GM21447 (cell line): Measurements from ENCODE around the gene D2HGDH.
"Not testable (repeated sequence)": the region's sequence is repeated elsewhere in the genome, so short reads cannot be mapped to it uniquely, and the experiment has no call there.

ENCODE experiments used
- ATAC-seq: cut with Tn5 transposase; IDR thresholded peaks from one replicate; pipeline ENCODE4 v1.9.1; 2021; ENCODE audit not compliant: unreplicated experiment

The D2HGDH gene

DNA sequence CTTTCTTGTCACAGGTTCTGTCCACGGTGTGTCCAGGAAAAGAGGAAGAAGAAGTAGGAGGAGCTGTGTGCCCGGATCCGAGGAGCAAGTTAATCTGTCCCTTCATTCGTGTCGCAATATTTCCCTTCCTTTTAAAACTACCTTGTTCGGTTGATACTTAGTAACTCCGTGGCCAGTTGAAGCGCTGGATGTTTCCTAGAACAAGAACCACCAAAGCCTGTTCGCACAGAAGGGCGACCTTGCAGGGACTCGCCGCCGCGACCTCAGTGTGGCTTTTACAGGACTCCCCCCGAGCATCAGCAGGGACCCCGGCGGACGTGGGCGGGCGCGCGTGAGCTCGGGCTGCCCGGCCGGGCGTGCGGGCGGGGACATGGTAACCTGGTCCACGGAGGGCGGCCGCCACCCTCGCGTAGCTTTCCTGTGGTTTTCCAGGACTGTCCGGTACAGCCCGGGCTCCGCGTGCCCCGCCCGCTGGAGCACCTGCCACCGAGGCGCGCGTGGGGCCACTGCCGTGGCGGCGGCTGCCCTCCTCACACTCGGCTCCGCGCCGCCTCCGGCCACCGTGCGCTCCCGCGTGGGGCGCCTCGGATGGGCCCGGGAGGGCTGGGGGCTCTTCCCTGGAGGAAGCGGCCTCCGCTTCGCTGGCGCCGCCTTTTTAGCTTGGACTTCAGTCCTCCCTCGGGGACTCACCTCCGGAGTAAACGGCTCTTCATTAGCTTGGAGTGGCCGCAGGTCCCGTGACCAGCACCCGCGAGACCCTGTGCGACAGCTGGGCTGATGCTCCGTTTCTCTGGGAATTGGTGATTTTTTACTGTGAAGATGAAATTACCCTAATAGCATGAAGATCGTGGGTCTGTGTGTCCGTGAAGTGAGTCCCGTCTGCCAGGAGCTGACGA is 9.2 kb upstream of the D2HGDH start:
- ATAC-seq, result no peak

DNA sequence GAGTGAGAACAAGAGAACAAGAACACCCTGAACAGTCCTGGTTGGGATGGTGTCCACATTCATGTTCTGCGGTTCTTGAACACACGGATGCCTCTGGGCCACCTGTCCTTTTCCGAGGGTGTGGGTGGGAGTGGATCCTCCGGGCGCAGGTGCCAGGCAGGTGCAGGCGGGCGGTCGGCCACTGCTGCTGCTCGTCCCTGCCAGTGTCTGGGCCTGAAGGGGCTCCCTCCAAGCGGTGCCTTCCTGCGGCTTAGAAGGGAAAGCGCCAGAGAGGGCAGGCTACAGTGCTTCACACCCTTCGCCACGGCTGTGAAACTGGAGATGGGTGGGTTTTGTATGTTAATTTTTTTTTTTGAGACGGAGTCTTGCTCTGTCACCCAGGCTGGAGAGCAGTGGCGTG is 8.0 kb upstream of the D2HGDH start:
- ATAC-seq, result no peak

- ATAC-seq, result no peak
Observed at GRCh38 chr2:241728000-241728399, 6.4 kb upstream of the D2HGDH start.

GRCh38 chr2:241728627-241729026 is 5.8 kb upstream of the D2HGDH start:
- no peak for ATAC-seq

DNA sequence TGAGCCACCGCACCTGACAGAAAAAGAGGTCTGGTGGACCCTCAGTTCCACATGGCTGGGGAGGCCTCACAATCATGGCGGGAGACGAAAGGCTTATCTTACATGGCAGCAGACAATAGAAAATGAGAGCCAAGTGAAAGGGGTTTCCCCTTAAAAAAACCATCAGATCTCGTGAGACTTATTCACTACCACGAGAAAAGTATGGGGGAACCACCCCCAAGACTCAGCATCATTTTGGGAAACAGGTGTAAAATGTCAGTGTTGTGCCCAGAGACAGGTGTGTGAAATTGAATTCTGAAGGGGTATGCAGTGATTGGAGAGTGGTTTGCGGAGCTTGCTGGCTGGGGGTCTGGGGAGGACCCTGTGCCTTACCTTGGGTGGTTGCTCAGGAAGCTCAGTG is 4.6 kb upstream of the D2HGDH start:
- no peak for ATAC-seq

DNA sequence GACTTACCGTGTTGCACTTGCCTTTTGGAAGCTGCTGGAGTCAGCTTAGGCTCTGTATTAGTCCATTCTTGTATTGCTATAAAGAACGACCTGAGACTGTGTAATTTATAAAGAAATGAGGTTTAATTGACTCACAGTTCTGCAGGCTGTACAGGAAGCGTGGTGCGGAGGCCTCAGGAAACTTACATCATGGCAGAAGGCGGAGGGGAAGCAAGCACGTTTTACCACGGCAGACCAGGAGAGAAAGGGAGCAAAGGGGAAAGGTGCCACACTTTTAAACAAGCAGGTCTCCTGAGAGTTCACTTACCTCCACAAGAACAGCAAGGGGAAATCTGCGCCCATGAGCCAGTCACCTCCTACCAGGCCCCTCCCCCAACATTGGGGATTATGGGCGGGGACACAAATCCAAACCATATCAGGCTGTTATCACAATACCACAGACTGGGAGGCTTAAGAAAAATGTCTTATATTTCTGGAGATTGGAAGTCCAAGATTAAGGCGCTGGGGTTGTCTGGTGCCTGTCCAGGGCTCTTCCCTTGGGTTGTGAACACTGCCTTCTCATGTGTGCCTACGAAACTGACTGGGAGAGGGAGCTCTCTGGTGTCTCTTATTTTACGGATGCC is 3.6 kb upstream of the D2HGDH start:
- ATAC-seq, result no peak

GRCh38 chr2:241732513-241733186 is 1.8 kb upstream of the D2HGDH start:
- ATAC-seq, result not testable (repeated sequence)

- ATAC-seq, result no peak
Observed at GRCh38 chr2:241733391-241734207, 831 bp upstream of the D2HGDH start.

DNA sequence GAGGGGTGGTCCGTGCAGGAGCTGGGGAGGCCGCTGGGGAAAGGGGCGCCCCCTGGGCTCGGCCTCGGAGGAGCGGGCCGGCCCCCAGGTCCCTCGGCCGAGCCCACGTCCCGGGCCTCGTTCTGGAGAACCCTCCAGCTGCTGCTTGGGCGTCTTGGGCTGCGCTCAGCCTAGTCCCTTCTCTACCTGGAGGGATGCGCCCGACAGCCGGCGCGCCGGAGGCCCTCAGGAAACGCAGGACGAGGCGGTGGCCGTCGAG is 293 bp upstream of the D2HGDH start:
- ATAC-seq, result no peak

- ATAC-seq, result no peak
Observed at GRCh38 chr2:241736111-241736510, 1.7 kb downstream of the D2HGDH start.

GRCh38 chr2:241738040-241738686 is 3.7 kb downstream of the D2HGDH start:
- ATAC-seq, result no peak

DNA sequence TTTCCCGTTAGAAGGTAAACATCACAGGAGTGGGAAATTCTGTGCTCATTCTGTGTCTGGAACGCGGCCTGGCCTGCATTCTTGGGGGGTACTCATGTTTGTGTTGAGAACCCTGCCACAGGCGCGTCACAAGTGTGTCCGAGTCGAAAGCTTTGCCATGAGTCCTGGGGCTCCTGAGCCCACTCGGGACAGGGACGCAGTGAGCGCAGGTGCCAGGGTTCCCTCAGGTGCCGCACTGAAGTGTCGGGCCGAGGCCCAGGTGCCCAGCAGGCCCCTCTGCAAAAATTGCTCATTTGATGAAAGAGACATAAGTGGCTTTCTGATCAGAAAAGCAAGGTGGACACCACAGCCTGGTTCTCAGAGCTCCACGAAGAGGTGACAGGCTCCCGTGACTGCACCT is 4.7 kb downstream of the D2HGDH start:
- no peak for ATAC-seq

DNA sequence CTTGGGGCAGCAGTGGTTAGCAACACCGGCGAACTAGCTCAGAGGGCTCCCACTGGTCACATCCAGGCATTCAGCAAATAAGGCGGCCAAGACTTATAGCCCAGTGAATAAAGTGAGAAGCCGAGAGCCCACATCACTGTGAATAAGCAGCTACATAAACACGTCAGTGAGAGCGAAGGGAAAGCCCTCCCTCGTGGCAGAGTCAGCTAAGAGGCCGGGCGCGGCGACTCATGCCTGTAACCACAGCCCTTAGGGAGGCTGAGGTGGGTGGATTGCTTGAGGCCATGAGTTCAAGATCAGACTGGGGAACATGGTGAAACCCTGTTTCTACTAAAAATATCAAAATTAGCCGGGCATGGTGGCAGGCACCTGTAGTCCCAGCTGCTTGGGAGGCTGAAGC is 5.2 kb downstream of the D2HGDH start:
- ATAC-seq, result no peak

DNA sequence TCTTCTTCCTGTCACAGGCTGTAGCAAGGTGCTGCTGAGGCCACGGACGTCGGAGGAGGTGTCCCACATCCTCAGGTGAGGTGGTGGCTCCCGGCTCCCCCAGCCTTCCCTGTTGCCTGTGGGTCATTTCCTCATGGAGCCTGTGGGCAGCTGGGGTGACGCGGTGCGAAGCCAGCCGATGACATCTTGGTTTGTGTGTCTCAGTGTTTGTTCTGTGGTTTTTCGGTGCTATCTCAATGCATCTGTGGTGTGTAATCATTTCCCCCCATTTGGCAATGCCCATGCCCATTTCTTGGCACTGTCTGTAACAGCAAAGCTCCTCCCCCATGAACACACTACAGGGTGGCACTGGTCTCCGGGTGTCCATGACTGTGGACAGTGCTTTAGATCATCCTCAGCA is 6.6 kb downstream of the D2HGDH start:
- ATAC-seq, result no peak

DNA sequence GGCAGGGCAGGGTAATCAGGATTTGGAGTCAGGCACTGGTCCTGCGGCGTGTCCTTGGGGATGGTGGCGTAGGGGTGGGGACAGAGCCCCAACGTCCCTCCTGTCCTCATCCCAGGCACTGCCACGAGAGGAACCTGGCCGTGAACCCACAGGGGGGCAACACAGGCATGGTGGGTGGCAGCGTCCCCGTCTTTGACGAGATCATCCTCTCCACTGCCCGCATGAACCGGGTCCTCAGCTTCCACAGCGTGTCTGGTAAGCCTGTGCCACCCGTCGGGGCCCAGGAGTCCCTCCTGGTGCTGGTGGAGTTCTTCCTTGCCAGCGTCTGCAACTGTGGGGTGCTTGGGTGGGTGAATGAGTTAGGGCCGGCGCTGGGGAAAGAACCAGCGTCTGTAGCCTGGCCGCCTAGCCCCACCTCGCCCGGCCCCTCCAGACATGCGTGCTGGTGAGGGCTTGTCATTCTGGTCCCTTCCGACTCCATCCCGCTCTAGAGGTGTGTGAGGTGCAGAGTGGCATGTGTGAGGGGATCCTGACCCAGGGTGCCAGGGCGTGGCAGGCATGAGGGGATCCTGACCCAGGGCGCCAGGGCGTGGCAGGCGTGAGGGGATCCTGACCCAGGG is 8.0 kb downstream of the D2HGDH start:
- ATAC-seq, result no peak

DNA sequence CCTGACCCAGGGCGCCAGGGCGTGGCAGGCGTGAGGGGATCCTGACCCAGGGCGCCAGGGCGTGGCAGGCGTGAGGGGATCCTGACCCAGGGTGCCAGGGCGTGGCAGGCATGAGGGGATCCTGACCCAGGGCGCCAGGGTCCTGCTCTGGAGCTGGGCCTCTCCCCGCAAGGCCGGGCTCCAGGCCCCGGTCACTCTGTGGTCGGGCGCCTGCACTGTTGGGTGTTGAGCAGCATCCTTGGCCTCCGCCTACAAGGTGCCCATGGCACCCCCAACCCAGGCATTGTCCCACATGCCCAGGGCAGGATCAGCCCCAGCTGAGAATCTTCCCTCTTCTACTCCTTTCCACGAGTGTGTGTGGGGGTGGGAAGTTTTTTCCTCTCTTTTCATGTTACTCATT is 8.6 kb downstream of the D2HGDH start:
- ATAC-seq, result not testable (repeated sequence)

GRCh38 chr2:241743620-241744019 is 9.2 kb downstream of the D2HGDH start:
- ATAC-seq, result no peak

GRCh38 chr2:241744028-241744754 is 9.8 kb downstream of the D2HGDH start:
- ATAC-seq, result no peak

GRCh38 chr2:241745276-241745675 is 10.8 kb downstream of the D2HGDH start:
- ATAC-seq, result no peak

DNA sequence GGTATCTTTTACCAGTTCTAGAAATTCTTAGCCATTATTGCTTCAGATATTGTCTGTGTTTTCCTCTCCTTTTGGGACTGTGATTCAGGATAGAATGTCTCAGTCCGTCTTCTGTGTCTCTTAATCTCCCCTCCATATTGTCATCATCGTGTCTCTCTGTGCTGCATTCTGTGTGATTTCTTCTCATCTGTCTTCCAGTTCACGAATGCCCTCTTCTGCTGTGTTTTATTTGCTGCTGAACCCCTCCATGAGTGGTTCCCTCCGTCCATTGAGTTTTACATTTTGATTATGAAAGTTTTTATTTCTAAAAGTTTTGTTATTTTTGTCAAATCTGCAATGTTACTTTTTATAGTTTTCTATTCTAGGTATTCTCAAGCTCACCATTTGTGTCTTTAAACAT is 11.7 kb downstream of the D2HGDH start:
- no peak for ATAC-seq
